Measurements from ENCODE around the gene TFDP1.
"Not testable (repeated sequence)": the region's sequence is repeated elsewhere in the genome, so short reads cannot be mapped to it uniquely, and the experiment has no call there.

TFDP1 gene

GRCh38 chr13:113591750-113592149 is 7.2 kb downstream of the TFDP1 start:
- no peak for TF ChIP-seq CTCF (conservative IDR thresholded peaks at IDR 0.05; ENCODE audit: low read length)
- no peak overlapping the region for H3K4me3 ChIP-seq (ENCODE audit: low read length)
- no peak for DNase-seq (ENCODE audit: low read depth)

GRCh38 chr13:113592571-113592970 is 8.0 kb downstream of the TFDP1 start:
- TF ChIP-seq CTCF (conservative IDR thresholded peaks at IDR 0.05; ENCODE audit: low read length): no peak
- no peak for DNase-seq (ENCODE audit: low read depth)
- no peak overlapping the region for H3K4me3 ChIP-seq (ENCODE audit: low read length)

- DNase-seq (ENCODE audit: low read depth); H3K4me3 ChIP-seq (ENCODE audit: low read length): not testable (repeated sequence)
Measured at GRCh38 chr13:113594066-113594821, 9.7 kb downstream of the TFDP1 start.

- TF ChIP-seq CTCF (conservative IDR thresholded peaks at IDR 0.05; ENCODE audit: low read length): no peak
- no peak overlapping the region for H3K4me3 ChIP-seq (ENCODE audit: low read length)
- no peak for DNase-seq (ENCODE audit: low read depth)
Measured at GRCh38 chr13:113595131-113595530, 10.6 kb downstream of the TFDP1 start.

GRCh38 chr13:113596321-113597200 is 12.0 kb downstream of the TFDP1 start:
- no peak for TF ChIP-seq CTCF (conservative IDR thresholded peaks at IDR 0.05; ENCODE audit: low read length)
- no peak for DNase-seq (ENCODE audit: low read depth)
- H3K4me3 ChIP-seq (ENCODE audit: low read length): no peak overlapping the region

- no peak overlapping the region for H3K4me3 ChIP-seq (ENCODE audit: low read length)
- DNase-seq (ENCODE audit: low read depth): no peak
- no peak for TF ChIP-seq CTCF (conservative IDR thresholded peaks at IDR 0.05; ENCODE audit: low read length)
Measured at GRCh38 chr13:113597391-113598080, 13.0 kb downstream of the TFDP1 start.

- no peak for DNase-seq (ENCODE audit: low read depth)
- no peak for TF ChIP-seq CTCF (conservative IDR thresholded peaks at IDR 0.05; ENCODE audit: low read length)
Measured at GRCh38 chr13:113598081-113598410, 13.5 kb downstream of the TFDP1 start.

More at GRCh38 chr13:113598081-113598410, 13.5 kb downstream of the TFDP1 start:
- H3K4me3 ChIP-seq (ENCODE audit: low read length): no peak overlapping the region

Data from AG10803 (cell line).